ENCODE data around the gene SLC6A5. TPM values are rescaled to one million over a fixed set of nuclear protein-coding genes. Genes with fewer than 3 reads are reported as not detected.

The SLC6A5 gene
- total and polyA plus RNA-seq, 10 of the 15 experiments (the other 5 are each of a cell fraction or from before 2014, with no cell fraction given): 0.01 TPM; not detected in 9

DNA sequence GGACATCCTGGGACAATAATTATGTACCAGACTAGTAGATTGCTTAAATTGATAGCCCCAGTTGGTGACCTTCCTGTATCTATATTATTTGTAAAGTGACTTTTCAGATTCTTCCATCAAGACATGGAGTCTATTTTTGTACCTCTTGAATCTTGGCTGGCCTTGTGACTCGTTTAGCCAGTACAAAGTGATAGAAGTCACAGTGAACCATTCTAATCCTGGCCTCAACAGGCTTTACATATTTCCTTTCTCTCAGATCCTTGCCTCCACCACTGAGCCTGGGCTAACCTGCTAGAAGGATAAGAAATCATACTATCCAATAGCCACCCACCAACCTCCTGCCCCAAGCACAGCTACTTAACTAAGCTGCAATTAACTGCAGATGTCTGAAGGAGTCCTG is 37.5 kb upstream of the SLC6A5 start:
- CTCF ChIA-PET: no interaction called here
- 0% methylated on average over 1 of the region's 1 CpG for WGBS (ENCODE audit: insufficient coverage, insufficient replicate concordance, low lambda C conversion rate, missing lambda C conversion rate)

DNA sequence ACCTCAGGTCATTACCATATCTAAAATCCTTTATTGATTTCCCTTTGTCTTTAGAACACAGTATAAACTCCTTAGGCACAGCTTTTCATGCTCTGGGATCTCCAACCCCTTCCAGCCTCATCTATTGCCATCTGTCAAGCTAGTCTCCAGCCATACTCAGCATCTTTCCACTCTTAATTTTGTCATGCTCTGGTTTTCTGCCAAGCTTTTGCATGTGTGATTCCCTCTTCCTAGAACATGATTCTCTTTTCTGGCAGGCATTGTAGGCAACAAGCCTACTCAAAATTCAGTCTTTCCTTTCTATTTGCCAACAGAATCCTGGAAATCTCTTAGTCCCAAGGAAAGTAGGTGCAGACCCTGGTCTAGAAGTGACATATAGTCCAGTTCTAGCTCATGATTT is 35.5 kb upstream of the SLC6A5 start:
- CTCF ChIA-PET: interaction anchor here (0.6 kb wide), 1 partner anchor 60 kb away, joined by 3 read pairs; no protein-coding TSS in a partner anchor
- DNase-seq (ENCODE audit: low read depth, low spot score) (no peak), ATAC-seq (no peak), FAIRE-seq (no peak)
- no peak overlapping the region for H3K27ac ChIP-seq (ENCODE audit: control insufficient read depth, insufficient read depth)
- H3K36me3 ChIP-seq (ENCODE audit: control insufficient read depth in 2 of 2, insufficient read depth in 2 of 2, low read length in 1 of 2): no peaks in the 10 kb centered on the region
- RAD21 ChIA-PET (ENCODE audit: unreplicated experiment): interaction anchor here (1.5 kb wide), 1 partner anchor 46 kb away, joined by 4 read pairs; no protein-coding TSS in a partner anchor
- H4K20me1 ChIP-seq (ENCODE audit: control insufficient read depth, insufficient read depth): no peaks in the 10 kb centered on the region
- H3K4me1 ChIP-seq (ENCODE audit: control insufficient read depth, insufficient read depth, low read length): no peaks in the 10 kb centered on the region
- H3K79me2 ChIP-seq (ENCODE audit: control insufficient read depth, insufficient read depth, low read length): no peaks in the 10 kb centered on the region
- intact Hi-C loops (cut with micrococcal nuclease; ENCODE audit: unreplicated experiment): no loop called here
- H3K9ac ChIP-seq (ENCODE audit: control insufficient read depth, insufficient read depth, low read length): no peak overlapping the region
- SMC1A ChIA-PET (ENCODE audit: uncharacterized antibody, unreplicated experiment): interaction anchor here (1.0 to 1.2 kb wide), 2 partner anchors 26 to 29 kb away, joined by 3 read pairs; no protein-coding TSS in a partner anchor
- no TSS peak for BruUV-seq (replicated peaks)
- H3K9me3 ChIP-seq (replicated peaks; ENCODE audit: control insufficient read depth, insufficient read depth, low read length): no peaks in the 10 kb centered on the region
- H3K27me3 ChIP-seq (replicated peaks in 1 of 2; ENCODE audit: control insufficient read depth in 2 of 2, insufficient read depth in 2 of 2, low read length in 1 of 2): no peaks in the 10 kb centered on the region
- in situ Hi-C loops (cut with MboI): no loop called here
- no peak overlapping the region for H2AFZ ChIP-seq (ENCODE audit: control insufficient read depth, low read depth, low read length)
- no peak overlapping the region for H3K4me3 ChIP-seq
- POLR2A ChIA-PET: no interaction called here
- no peak overlapping the region for H3K4me2 ChIP-seq (ENCODE audit: control insufficient read depth, insufficient read depth)
- TF ChIP-seq, protein P1, sequence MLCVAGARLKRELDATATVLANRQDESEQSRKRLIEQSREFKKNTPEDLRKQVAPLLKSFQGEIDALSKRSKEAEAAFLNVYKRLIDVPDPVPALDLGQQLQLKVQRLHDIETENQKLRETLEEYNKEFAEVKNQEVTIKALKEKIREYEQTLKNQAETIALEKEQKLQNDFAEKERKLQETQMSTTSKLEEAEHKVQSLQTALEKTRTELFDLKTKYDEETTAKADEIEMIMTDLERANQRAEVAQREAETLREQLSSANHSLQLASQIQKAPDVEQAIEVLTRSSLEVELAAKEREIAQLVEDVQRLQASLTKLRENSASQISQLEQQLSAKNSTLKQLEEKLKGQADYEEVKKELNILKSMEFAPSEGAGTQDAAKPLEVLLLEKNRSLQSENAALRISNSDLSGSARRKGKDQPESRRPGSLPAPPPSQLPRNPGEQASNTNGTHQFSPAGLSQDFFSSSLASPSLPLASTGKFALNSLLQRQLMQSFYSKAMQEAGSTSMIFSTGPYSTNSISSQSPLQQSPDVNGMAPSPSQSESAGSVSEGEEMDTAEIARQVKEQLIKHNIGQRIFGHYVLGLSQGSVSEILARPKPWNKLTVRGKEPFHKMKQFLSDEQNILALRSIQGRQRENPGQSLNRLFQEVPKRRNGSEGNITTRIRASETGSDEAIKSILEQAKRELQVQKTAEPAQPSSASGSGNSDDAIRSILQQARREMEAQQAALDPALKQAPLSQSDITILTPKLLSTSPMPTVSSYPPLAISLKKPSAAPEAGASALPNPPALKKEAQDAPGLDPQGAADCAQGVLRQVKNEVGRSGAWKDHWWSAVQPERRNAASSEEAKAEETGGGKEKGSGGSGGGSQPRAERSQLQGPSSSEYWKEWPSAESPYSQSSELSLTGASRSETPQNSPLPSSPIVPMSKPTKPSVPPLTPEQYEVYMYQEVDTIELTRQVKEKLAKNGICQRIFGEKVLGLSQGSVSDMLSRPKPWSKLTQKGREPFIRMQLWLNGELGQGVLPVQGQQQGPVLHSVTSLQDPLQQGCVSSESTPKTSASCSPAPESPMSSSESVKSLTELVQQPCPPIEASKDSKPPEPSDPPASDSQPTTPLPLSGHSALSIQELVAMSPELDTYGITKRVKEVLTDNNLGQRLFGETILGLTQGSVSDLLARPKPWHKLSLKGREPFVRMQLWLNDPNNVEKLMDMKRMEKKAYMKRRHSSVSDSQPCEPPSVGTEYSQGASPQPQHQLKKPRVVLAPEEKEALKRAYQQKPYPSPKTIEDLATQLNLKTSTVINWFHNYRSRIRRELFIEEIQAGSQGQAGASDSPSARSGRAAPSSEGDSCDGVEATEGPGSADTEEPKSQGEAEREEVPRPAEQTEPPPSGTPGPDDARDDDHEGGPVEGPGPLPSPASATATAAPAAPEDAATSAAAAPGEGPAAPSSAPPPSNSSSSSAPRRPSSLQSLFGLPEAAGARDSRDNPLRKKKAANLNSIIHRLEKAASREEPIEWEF (IDR thresholded peaks at IDR 0.05; ENCODE audit: insufficient replicate concordance, low read depth, low read length): no peak
- no peak for TF ChIP-seq KLF5 (IDR thresholded peaks at IDR 0.05; ENCODE audit: partially characterized antibody)
- no peak for TF ChIP-seq MTA2 (IDR thresholded peaks at IDR 0.05; ENCODE audit: low read depth)
- no peak for TF ChIP-seq SMARCA5 (IDR thresholded peaks at IDR 0.05)
- TF ChIP-seq POLR2A (IDR thresholded peaks at IDR 0.05; ENCODE audit: low read depth, low read length): no peak
- TF ChIP-seq ZNF622 (IDR thresholded peaks at IDR 0.05): no peak

More for the DNA sequence above, 37.5 kb upstream of the SLC6A5 start:
- H3K9ac ChIP-seq (ENCODE audit: control insufficient read depth, insufficient read depth, low read length): no peak overlapping the region
- H3K79me2 ChIP-seq (ENCODE audit: control insufficient read depth, insufficient read depth, low read length): no peaks in the 10 kb centered on the region
- FAIRE-seq: no peak
- TF ChIP-seq, protein P2, sequence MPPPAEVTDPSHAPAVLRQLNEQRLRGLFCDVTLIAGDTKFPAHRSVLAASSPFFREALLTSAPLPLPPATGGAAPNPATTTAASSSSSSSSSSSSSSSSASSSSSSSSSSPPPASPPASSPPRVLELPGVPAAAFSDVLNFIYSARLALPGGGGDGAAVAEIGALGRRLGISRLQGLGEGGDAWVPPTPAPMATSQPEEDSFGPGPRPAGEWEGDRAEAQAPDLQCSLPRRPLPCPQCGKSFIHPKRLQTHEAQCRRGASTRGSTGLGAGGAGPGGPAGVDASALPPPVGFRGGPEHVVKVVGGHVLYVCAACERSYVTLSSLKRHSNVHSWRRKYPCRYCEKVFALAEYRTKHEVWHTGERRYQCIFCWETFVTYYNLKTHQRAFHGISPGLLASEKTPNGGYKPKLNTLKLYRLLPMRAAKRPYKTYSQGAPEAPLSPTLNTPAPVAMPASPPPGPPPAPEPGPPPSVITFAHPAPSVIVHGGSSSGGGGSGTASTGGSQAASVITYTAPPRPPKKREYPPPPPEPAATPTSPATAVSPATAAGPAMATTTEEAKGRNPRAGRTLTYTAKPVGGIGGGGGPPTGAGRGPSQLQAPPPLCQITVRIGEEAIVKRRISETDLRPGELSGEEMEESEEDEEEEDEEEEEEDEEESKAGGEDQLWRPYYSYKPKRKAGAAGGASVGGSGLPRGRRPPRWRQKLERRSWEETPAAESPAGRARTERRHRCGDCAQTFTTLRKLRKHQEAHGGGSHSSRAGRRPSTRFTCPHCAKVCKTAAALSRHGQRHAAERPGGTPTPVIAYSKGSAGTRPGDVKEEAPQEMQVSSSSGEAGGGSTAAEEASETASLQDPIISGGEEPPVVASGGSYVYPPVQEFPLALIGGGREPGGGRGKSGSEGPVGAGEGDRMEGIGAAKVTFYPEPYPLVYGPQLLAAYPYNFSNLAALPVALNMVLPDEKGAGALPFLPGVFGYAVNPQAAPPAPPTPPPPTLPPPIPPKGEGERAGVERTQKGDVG (CRISPR knock-in tag; IDR thresholded peaks at IDR 0.05): no peak
- ChIA-PET POLR2A (no interaction called here), RAD21 (ENCODE audit: unreplicated experiment) (no interaction called here), SMC1A (ENCODE audit: uncharacterized antibody, unreplicated experiment) (no interaction called here)
- intact Hi-C loops (cut with micrococcal nuclease; ENCODE audit: unreplicated experiment): no loop called here
- H4K20me1 ChIP-seq (ENCODE audit: control insufficient read depth, insufficient read depth): no peaks in the 10 kb centered on the region
- H3K36me3 ChIP-seq (ENCODE audit: control insufficient read depth in 2 of 2, insufficient read depth in 2 of 2, low read length in 1 of 2): no peaks in the 10 kb centered on the region
- no peak overlapping the region for H3K27ac ChIP-seq (ENCODE audit: control insufficient read depth, insufficient read depth)
- ATAC-seq: no peak
- in situ Hi-C loops (cut with MboI): no loop called here
- no peaks in the 10 kb centered on the region for H3K4me1 ChIP-seq (ENCODE audit: control insufficient read depth, insufficient read depth, low read length)
- H3K4me2 ChIP-seq (ENCODE audit: control insufficient read depth, insufficient read depth): no peak overlapping the region
- no peak overlapping the region for H3K4me3 ChIP-seq
- H3K27me3 ChIP-seq (replicated peaks in 1 of 2; ENCODE audit: control insufficient read depth in 2 of 2, insufficient read depth in 2 of 2, low read length in 1 of 2): no peaks in the 10 kb centered on the region
- H2AFZ ChIP-seq (ENCODE audit: control insufficient read depth, low read depth, low read length): no peak overlapping the region
- BruUV-seq (replicated peaks): no TSS peak
- no peaks in the 10 kb centered on the region; the same call in 2 of the 3 replicates for H3K9me3 ChIP-seq (replicated peaks; ENCODE audit: control insufficient read depth, insufficient read depth, low read length)
- DNase-seq (ENCODE audit: low read depth, low spot score): no peak

Measured in GM12878 (cell line).